Neural cell (in vitro differentiated cells): ENCODE measurements around the gene IGFBPL1.

ENCODE experiments used
- POLR2AphosphoS5 ChIP-seq: IDR thresholded peaks from 2 replicates; pipeline ENCODE4 v1.6.1; 2012
- SMC3 ChIP-seq: fragments of 450-650 bp; conservative IDR thresholded peaks from 2 replicates; pipeline ENCODE4 v1.6.1; 2014; ENCODE audit warnings: antibody characterized with exemption, mild to moderate bottlenecking, moderate library complexity; ENCODE audit not compliant: poor library complexity
- TAF1 ChIP-seq: IDR thresholded peaks from 2 replicates; pipeline ENCODE4 v1.6.1; 2012; ENCODE audit warnings: low read depth
- TF ChIP-seq, protein P1 (sequence below): fragments of 450-650 bp; IDR thresholded peaks from 2 replicates; pipeline ENCODE4 v1.5.1; 2014; ENCODE audit warnings: antibody characterized with exemption, mild to moderate bottlenecking, moderate library complexity; ENCODE audit not compliant: poor library complexity, severe bottlenecking
- TF ChIP-seq, protein P2 (sequence below): IDR thresholded peaks from 2 replicates; pipeline ENCODE4 v1.6.1; 2012; ENCODE audit warnings: borderline replicate concordance

DNA sequence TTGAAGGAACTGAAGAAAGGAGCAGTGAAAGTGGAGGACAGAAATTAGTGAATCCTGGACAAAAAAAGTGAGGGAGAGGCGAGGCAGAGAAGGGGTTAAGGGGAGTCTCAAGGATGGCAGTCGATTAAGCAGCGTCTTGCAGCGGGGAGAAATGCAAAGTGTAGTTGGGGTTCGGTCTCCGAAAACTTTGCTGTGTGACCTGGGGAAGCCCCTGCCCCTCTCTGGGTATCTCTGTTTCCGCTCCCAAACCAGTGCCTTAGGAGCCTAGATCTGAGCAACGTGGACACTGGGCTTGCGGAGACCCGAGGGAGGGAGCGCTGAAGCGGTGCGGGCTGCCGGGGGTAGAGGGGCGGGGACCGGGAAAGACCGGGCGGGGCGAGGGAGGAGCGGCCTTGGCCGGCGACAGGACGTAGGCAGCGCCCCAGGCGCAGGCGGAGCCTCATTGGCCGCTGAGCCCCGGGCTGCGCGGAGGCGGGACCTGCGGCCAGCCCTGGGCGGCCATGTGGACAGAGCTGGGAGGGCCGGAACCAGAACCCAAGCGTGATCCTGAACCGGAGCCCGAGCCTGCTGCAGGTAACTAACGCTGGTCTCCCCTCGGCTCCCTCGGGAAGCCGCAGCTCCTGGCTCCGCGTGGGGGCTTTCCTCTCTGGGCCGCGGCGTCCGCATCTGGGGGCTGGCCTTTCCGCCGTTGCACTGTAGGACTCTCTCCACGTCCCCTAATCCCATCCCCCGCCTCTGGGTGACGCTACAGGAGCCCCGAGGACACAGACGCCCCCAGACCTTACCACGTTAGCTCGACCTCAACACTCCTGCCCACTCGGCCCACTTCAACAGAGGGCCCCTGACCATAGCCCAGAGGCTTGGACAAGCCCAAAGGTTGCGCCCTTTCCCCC lies 31.8 kb downstream of the IGFBPL1 start, which contains the start of gene ALDH1B1:
- no peak for TF ChIP-seq TAF1
- peak; percentile 34 for TF ChIP-seq SMC3
- TF ChIP-seq, protein P1, sequence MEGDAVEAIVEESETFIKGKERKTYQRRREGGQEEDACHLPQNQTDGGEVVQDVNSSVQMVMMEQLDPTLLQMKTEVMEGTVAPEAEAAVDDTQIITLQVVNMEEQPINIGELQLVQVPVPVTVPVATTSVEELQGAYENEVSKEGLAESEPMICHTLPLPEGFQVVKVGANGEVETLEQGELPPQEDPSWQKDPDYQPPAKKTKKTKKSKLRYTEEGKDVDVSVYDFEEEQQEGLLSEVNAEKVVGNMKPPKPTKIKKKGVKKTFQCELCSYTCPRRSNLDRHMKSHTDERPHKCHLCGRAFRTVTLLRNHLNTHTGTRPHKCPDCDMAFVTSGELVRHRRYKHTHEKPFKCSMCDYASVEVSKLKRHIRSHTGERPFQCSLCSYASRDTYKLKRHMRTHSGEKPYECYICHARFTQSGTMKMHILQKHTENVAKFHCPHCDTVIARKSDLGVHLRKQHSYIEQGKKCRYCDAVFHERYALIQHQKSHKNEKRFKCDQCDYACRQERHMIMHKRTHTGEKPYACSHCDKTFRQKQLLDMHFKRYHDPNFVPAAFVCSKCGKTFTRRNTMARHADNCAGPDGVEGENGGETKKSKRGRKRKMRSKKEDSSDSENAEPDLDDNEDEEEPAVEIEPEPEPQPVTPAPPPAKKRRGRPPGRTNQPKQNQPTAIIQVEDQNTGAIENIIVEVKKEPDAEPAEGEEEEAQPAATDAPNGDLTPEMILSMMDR = peak; percentile 61
- TF ChIP-seq, protein P2, sequence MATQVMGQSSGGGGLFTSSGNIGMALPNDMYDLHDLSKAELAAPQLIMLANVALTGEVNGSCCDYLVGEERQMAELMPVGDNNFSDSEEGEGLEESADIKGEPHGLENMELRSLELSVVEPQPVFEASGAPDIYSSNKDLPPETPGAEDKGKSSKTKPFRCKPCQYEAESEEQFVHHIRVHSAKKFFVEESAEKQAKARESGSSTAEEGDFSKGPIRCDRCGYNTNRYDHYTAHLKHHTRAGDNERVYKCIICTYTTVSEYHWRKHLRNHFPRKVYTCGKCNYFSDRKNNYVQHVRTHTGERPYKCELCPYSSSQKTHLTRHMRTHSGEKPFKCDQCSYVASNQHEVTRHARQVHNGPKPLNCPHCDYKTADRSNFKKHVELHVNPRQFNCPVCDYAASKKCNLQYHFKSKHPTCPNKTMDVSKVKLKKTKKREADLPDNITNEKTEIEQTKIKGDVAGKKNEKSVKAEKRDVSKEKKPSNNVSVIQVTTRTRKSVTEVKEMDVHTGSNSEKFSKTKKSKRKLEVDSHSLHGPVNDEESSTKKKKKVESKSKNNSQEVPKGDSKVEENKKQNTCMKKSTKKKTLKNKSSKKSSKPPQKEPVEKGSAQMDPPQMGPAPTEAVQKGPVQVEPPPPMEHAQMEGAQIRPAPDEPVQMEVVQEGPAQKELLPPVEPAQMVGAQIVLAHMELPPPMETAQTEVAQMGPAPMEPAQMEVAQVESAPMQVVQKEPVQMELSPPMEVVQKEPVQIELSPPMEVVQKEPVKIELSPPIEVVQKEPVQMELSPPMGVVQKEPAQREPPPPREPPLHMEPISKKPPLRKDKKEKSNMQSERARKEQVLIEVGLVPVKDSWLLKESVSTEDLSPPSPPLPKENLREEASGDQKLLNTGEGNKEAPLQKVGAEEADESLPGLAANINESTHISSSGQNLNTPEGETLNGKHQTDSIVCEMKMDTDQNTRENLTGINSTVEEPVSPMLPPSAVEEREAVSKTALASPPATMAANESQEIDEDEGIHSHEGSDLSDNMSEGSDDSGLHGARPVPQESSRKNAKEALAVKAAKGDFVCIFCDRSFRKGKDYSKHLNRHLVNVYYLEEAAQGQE = no peak
- peak; percentile 15 for TF ChIP-seq POLR2AphosphoS5
